Neural cell (in vitro differentiated cells): ENCODE results near the gene MAD1L1.

Experiments
- EP300 ChIP-seq: fragments of 450-650 bp; conservative IDR thresholded peaks from 2 replicates; pipeline ENCODE4 v1.6.1; 2014; ENCODE audit warnings: antibody characterized with exemption, mild to moderate bottlenecking, moderate library complexity; ENCODE audit not compliant: poor library complexity, severe bottlenecking
- EZH2 ChIP-seq: fragments of 200-600, 300-800 bp; shearing (Covaris generic), sonication (generic); IDR thresholded peaks from 2 replicates; pipeline ENCODE4 v1.6.1; 2014; ENCODE audit warnings: antibody characterized with exemption, low read length, borderline replicate concordance, mild to moderate bottlenecking; ENCODE audit not compliant: insufficient read depth, poor library complexity, severe bottlenecking
- MXI1 ChIP-seq: fragments of 450-650 bp; conservative IDR thresholded peaks from 2 replicates; pipeline ENCODE4 v1.6.1; 2014; ENCODE audit warnings: antibody characterized with exemption, mild to moderate bottlenecking; ENCODE audit not compliant: poor library complexity, severe bottlenecking
- POLR2AphosphoS5 ChIP-seq: IDR thresholded peaks from 2 replicates; pipeline ENCODE4 v1.6.1; 2012
- SMC3 ChIP-seq: fragments of 450-650 bp; conservative IDR thresholded peaks from 2 replicates; pipeline ENCODE4 v1.6.1; 2014; ENCODE audit warnings: antibody characterized with exemption, mild to moderate bottlenecking, moderate library complexity; ENCODE audit not compliant: poor library complexity
- TF ChIP-seq, protein P1 (sequence below): fragments of 450-650 bp; IDR thresholded peaks from 2 replicates; pipeline ENCODE4 v1.5.1; 2014; ENCODE audit warnings: antibody characterized with exemption, mild to moderate bottlenecking, moderate library complexity; ENCODE audit not compliant: poor library complexity, severe bottlenecking
- TF ChIP-seq, protein P2 (sequence below): IDR thresholded peaks from 2 replicates; pipeline ENCODE4 v1.6.1; 2012; ENCODE audit warnings: borderline replicate concordance

DNA sequence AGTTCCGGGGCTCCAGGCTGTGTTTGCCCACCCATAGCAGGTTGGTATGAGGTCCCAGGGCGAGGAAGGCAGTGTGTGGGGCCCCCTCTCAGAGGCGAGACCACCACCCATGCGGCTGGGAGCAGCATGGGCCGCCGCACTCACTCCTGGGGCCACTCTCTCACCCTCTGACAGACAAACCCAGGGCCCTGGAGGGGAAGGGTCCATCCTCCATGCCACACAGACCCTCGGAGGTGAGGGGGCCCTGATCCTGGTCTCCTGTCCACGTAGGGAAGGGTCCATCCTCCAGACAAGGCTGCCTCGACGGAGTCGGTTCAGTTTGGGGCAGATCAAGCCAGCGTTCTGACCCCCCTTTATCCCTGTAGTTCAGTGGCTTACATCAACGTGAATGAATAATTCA lies 331.9 kb downstream of the MAD1L1 start:
- TF ChIP-seq MXI1 (no peak), POLR2AphosphoS5 (no peak), SMC3 (no peak), EP300 (no peak), EZH2 (no peak)
- TF ChIP-seq, protein P1, sequence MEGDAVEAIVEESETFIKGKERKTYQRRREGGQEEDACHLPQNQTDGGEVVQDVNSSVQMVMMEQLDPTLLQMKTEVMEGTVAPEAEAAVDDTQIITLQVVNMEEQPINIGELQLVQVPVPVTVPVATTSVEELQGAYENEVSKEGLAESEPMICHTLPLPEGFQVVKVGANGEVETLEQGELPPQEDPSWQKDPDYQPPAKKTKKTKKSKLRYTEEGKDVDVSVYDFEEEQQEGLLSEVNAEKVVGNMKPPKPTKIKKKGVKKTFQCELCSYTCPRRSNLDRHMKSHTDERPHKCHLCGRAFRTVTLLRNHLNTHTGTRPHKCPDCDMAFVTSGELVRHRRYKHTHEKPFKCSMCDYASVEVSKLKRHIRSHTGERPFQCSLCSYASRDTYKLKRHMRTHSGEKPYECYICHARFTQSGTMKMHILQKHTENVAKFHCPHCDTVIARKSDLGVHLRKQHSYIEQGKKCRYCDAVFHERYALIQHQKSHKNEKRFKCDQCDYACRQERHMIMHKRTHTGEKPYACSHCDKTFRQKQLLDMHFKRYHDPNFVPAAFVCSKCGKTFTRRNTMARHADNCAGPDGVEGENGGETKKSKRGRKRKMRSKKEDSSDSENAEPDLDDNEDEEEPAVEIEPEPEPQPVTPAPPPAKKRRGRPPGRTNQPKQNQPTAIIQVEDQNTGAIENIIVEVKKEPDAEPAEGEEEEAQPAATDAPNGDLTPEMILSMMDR, result no peak
- TF ChIP-seq, protein P2, sequence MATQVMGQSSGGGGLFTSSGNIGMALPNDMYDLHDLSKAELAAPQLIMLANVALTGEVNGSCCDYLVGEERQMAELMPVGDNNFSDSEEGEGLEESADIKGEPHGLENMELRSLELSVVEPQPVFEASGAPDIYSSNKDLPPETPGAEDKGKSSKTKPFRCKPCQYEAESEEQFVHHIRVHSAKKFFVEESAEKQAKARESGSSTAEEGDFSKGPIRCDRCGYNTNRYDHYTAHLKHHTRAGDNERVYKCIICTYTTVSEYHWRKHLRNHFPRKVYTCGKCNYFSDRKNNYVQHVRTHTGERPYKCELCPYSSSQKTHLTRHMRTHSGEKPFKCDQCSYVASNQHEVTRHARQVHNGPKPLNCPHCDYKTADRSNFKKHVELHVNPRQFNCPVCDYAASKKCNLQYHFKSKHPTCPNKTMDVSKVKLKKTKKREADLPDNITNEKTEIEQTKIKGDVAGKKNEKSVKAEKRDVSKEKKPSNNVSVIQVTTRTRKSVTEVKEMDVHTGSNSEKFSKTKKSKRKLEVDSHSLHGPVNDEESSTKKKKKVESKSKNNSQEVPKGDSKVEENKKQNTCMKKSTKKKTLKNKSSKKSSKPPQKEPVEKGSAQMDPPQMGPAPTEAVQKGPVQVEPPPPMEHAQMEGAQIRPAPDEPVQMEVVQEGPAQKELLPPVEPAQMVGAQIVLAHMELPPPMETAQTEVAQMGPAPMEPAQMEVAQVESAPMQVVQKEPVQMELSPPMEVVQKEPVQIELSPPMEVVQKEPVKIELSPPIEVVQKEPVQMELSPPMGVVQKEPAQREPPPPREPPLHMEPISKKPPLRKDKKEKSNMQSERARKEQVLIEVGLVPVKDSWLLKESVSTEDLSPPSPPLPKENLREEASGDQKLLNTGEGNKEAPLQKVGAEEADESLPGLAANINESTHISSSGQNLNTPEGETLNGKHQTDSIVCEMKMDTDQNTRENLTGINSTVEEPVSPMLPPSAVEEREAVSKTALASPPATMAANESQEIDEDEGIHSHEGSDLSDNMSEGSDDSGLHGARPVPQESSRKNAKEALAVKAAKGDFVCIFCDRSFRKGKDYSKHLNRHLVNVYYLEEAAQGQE, result no peak
